ENCODE results near the gene NAP1L4.
A peak's percentile ranks its signal among the peaks of the same experiment; 100 is the strongest.

Gene NAP1L4

GRCh38 chr11:2929531-2929949, 62.6 kb downstream of the NAP1L4 start:
- Histone ChIP-seq H3K27ac (peak overlapping the region; percentile 51 to 87 (median 77)), H3K4me3 (peak overlapping the region; percentile 41 to 63 (median 55))

- peak within 1 kb of the TSS; percentile 51 to 87 (median 77) for H3K27ac ChIP-seq
- H3K4me3 ChIP-seq = peak within 1 kb of the TSS; percentile 41 to 63 (median 55)
Observed at GRCh38 chr11:2928605-2929530, 63.3 kb downstream of the NAP1L4 start, which contains the start of gene PHLDA2. TSS of gene PHLDA2 (minus strand) at chr11:2929420. CDS start at chr11:2929364, 56 bp downstream.

DNA sequence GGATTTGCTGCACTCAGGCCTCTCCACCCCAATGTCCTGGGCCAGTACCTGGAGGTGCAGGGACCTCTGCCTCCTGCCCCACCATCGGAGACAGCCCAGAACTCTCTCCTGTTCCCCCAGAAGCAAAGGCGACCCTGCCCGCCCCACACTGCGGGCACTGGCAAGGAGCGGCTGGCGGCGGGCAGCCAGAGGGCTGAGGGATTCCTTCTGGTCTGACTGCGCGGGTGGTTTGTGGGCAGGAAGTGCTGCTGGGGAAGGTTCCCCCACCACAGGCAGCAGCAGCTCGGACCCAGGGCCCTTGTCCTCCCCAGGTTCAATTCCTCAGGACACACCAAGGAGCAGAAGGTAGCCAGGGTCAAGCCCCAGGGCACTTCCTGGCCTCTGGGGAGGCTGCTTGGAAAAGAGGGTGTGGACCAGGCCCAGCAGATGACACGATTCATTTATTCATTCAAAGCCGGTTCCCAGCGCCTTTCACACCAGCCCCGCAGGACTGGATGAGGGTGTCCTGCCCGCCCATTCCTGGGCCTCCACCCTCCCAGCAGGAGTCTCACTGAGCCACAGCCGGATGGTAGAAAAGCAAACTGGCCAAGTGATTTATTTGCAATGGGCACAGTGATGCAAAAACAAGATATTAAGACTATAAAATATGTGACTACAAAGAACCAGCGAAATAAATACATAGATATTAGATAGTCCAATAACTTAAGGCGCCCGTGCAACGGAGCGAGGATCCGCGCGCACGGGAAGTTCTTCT, 64.1 kb downstream of the NAP1L4 start:
- H3K4me3 ChIP-seq = peak overlapping the region; percentile 41 to 63 (median 55)
- peak overlapping the region; percentile 51 to 87 (median 76) for H3K27ac ChIP-seq

GRCh38 chr11:2927121-2927800, 64.9 kb downstream of the NAP1L4 start:
- peak overlapping the region; percentile 41 to 63 (median 55) for H3K4me3 ChIP-seq
- H3K27ac ChIP-seq = peak overlapping the region in 1 of 21 experiments; percentile 79

DNA sequence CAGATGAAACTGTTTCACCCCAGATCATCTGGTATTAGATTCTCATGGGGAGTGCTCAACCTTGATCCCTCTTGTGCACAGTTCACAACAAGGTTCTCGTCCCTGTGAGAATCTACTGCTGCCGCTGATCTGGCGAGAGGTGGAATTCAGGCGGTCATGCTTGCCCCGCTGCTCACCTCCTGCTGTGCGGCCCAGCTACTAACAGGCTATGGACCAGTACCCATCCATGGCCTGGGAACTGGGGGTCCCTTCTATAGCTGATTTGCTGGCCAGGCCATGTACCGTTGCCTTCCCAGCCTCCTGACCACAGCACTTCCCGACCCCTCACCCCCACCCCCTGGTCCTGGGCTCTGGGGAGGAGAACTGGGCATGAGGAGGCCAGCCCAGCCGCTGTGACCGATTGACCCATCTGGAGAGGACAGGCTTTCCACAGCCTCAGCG, 65.5 kb downstream of the NAP1L4 start:
- Histone ChIP-seq H3K27ac (no peak overlapping the region), H3K4me3 (no peak overlapping the region)

- Histone ChIP-seq H3K27ac (peak overlapping the region in 1 of 21 experiments; percentile 18), H3K4me3 (no peak overlapping the region)
Observed at GRCh38 chr11:2924821-2925675, 67.1 kb downstream of the NAP1L4 start.

- peak overlapping the region in 4 of 21 experiments; percentile 18 to 38 (median 34) for H3K27ac ChIP-seq
- no peak overlapping the region for H3K4me3 ChIP-seq
Observed at GRCh38 chr11:2924381-2924780, 67.7 kb downstream of the NAP1L4 start.

DNA sequence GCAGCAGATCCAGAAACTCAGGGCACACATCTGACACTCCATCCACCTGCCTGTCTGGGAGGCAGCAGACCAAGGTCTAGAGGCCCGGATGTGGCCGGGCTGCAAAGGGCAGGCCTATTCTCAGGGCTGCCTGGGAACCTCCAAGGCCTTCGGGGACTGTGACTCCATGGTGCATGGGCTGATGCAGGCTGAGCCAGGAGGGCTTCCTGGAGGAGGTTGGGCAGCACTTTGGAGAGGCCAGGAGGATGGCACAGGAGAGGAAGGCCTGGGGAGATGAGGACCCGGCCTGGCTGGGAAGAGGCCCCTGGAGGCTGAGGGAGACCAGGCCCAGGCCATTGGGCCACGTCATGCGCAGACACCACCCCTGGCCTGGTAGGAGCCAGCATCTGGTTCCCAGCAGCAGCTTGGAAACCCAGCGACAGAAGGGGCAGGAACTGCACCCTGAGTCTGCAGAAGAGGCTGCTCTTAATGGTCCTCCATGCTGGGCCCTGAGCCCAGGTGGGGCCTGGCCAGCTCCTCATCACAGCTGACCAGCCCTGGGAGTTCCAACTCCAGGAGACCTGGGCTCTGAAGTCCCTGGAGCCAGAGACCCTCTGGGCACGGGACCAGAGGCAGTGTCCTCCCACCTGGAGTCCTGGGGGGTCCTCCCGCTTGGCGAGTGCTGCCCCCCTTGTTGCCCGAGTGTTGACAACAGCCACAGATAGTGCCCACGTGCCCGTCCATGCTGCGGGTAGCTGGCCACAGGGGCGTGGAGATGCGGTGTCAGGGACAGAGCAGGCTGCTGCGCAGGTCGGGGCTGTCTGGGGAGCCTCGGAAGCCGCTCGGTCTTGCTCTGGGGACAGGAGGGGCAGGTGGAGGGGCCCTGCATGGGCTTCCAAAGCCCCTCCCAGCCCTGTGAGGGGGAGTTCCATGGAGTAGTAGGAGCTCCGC, 68.4 kb downstream of the NAP1L4 start:
- Histone ChIP-seq H3K27ac (peak overlapping the region in 4 of 21 experiments; percentile 18 to 38 (median 34)), H3K4me3 (no peak overlapping the region)

DNA sequence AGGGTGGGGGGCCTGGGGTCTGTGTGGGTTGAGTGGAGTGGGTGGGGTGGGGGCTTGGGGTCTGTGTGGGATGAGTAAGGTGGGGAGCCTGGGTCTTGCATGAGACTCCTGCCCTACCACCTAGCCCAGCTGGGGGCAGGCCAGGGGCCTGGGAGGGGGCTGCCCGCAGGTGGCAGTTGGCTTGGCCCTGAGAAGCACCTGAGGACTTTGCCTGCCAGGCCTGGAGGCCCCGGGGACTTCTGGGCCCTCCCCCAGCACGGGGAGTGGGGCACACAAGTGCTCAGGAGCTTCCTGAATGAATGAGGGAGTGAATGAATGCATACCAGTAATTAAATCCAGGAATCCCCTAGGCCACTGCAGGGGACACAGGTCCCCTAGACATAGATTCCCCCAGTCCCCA, 69.5 kb downstream of the NAP1L4 start:
- Histone ChIP-seq H3K27ac (no peak overlapping the region), H3K4me3 (no peak overlapping the region)

DNA sequence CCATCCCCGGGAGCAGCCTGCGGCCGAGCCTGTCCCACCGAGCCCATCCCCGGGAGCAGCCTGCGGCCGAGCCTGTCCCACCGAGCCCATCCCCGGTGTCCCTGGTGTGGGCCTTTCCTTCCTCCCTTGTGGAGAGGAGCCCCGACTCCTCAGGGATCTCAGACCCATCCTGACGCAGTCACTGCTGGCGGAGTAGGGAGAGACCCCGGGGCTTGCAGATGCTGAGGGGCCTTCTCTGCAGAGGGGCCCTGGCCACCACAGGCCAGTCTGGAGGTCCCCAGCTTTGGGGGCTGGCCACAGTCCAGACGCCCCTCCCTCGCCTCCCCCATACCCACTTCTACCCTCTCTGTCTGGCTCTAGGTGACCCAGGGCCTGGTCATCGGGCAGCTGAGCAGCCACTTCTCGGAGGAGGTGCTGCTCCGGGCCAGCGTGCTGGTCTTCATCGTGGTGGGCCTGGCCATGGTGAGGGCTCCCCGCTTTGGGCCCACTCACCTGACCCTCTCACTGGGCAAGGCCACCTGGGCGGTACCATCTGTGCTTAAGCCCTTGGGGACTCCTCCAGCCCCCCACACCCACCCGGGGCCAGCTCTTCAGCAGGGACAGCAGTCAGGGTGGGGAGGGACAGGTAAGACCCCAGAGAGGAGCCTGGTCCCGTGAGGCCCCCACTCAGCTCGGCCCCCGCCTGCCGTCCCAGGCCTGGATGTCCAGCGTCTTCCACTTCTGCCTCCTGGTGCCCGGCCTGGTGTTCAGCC, 70.2 kb downstream of the NAP1L4 start:
- Histone ChIP-seq H3K4me3 (no peak overlapping the region), H3K27ac (no peak overlapping the region)

GRCh38 chr11:2921261-2921660, 70.9 kb downstream of the NAP1L4 start:
- Histone ChIP-seq H3K27ac (no peak overlapping the region), H3K4me3 (no peak overlapping the region)

- Histone ChIP-seq H3K4me3 (no peak overlapping the region), H3K27ac (no peak overlapping the region)
Observed at GRCh38 chr11:2920343-2920742, 71.8 kb downstream of the NAP1L4 start.

GRCh38 chr11:2919837-2920236, 72.3 kb downstream of the NAP1L4 start:
- no peak overlapping the region for H3K4me3 ChIP-seq

DNA sequence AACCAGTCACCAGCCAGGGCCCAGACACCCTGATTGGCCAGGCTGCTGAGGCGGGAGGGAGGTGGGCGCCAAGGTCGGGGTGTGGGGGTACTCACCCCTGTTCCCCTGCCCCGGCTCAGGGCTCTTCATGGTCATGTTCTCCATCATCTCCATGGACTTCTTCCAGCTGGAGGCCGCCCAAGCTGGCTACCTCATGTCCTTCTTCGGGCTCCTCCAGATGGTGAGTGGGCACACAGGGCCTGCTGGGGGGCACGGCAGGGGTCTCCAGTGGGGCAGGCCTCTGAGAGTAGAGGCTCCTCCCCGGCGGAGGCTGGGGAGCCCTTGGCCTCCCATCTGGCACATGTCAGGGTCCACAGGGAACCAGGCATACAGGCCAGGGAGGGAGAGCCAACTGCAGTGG, 72.9 kb downstream of the NAP1L4 start:
- no peak overlapping the region for H3K27ac ChIP-seq
- H3K4me3 ChIP-seq = no peak overlapping the region

More at GRCh38 chr11:2919837-2920236, 72.3 kb downstream of the NAP1L4 start:
- H3K27ac ChIP-seq = no peak overlapping the region

GRCh38 chr11:2917842-2918490, 74.2 kb downstream of the NAP1L4 start:
- Histone ChIP-seq H3K27ac (no peak overlapping the region), H3K4me3 (no peak overlapping the region)

DNA sequence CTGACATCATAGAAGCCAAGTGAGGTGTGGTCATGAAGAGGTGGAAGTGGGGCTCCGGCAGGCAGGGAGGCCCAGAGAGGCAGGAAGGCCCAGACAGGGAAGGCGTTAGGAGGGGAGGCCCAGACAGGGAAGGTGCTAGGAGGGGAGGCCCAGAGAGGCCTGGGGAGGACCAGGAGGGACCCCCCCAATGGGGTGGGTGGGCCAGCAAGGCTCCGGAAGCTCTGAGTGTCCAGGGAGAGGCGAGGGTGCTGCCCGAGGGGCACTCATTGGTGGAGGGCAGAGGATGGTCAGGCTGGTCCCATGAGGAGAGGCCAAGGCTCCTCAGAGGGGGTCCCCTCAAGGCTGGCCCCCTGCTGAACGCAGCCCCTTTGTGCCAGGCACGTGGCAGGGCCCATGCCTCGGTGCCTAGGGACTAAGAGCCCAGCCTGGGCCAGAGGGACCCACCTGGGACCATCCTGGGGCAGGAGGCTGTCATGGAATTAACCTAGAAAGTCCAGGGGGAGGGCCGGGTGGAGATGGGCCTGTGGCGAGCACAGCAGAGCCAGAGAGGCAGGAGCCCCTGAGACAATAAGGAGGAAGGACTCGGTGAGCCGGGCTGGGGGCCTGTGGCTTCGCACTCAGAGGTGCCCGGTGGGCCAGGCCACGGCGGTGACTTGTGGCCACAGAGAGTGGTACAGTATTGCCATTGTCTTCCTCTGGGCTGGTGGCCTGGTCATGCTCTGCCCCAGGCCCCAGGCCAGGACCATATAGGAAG, 75.1 kb downstream of the NAP1L4 start:
- H3K27ac ChIP-seq = no peak overlapping the region

More for the DNA sequence above, 75.1 kb downstream of the NAP1L4 start:
- H3K4me3 ChIP-seq = no peak overlapping the region

Data from skin epidermis (tissue), 12 donors.